Measurements from ENCODE around the gene JAG2.

JAG2 gene

GRCh38 chr14:105181549-105182295 lies 13.1 kb upstream of the JAG2 start:
- DNase-seq, result no peak

- DNase-seq, result peak; percentile 96
Observed at GRCh38 chr14:105180592-105181548, 12.3 kb upstream of the JAG2 start, which contains the start of gene NUDT14. Gene NUDT14, minus strand, starts transcription at chr14:105181312. Its CDS starts 103 bp downstream, at chr14:105181209.

- DNase-seq, result no peak
Observed at GRCh38 chr14:105179191-105179590, 10.6 kb upstream of the JAG2 start.

DNA sequence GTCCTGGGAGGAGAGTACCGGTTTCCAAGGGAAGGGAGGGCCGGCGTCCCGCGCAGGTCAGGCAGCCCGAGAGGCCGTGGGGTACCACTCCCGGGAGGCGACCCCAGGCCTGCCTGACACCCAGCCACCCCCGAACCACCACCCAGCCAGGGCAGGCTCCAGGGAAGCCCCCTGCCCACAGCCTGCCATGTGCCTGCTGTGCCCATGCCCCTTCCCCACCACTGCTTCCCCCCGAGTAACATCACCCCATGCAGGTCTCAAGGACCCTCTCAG lies 10.2 kb upstream of the JAG2 start:
- no peak for DNase-seq

- DNase-seq, result no peak
Observed at GRCh38 chr14:105178069-105178867, 9.7 kb upstream of the JAG2 start.

- no peak for DNase-seq
Observed at GRCh38 chr14:105177082-105177481, 8.5 kb upstream of the JAG2 start.

DNA sequence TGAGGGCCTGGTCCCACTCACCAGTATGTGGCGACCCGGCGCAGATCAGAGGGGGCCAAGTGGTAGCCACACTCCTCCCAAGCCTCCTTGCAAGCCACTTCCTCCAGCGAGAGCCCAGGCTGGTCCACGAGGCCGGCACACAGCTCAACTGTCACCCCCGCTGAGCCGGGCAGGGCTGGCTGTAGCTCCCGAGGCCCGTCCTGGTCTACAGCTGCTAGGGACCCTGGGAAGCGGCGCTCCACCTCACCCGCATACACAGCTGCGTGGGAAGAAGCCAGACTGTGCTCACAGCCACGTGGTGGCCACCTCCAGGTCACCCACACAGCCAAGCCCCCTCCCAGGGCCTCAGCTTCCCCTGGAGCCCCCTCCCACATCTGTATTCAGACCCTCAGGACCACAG lies 7.9 kb upstream of the JAG2 start:
- DNase-seq, result no peak

- peak; percentile 80 for DNase-seq
Observed at GRCh38 chr14:105173901-105174894, 5.6 kb upstream of the JAG2 start.

DNA sequence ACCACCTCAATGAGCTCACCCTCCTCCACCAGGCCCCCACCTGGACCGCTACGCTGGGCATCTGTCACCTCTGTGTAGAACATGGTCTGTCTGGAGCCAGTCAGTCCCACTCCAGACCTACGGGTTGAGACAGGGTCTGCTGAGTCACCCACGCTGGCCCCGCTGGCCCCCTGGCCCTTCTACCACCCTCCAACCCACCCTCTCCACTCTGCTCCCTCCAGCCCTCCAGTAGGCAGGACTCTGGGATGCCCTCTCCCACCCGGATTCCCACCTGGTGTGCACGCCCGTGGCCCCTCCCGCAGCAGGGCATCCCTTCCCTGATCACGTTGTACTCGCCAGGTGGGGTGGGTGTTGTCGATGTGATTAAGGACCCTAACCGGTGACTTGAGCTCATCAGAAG lies 4.6 kb upstream of the JAG2 start:
- no peak for DNase-seq

- no peak for DNase-seq
Observed at GRCh38 chr14:105172476-105172875, 3.9 kb upstream of the JAG2 start.

- no peak for DNase-seq
Observed at GRCh38 chr14:105171004-105171673, 2.6 kb upstream of the JAG2 start.

DNA sequence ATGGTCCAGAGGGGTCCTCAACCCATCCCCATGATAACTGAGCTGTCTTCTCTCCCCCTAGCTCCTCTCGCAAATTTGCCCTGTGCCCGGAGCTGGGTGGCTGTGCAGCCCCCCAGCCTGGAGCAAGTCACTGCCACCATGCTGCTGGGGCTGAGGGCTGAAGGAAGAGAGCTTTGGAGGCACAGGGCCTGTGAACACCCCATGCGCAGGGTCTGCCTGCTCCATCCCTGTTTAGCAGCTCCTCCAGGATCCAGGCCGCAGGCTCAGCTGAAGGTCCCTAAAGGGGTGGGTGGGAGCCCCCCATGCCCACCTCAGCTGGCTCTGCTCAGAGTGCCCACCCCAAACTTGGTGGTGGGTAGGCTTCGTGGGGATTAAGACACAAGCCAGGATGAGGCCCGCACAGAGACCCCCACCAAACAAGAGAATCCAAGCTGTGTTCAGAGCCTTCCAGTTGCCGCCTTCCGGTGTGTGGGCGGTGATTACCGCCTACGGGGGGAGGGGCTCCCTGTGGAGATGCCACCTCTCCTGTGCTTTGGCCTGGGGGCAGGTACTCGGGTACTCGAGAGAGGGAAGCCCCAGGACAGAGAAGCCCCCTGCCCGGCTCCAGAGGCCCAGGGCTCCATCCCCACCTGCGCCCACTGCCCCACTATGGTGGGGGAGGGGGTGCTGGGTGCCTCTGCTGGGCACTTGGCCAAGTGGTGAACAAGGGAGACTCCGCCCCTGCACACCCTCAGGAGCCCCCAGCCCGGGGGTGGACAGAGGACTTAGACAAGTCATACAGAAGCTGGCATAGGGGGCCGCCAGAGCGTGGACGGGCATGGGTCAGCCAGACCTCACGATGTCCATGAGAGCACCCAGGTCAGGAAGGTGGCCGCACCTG lies 1.4 kb upstream of the JAG2 start:
- DNase-seq, result no peak

DNA sequence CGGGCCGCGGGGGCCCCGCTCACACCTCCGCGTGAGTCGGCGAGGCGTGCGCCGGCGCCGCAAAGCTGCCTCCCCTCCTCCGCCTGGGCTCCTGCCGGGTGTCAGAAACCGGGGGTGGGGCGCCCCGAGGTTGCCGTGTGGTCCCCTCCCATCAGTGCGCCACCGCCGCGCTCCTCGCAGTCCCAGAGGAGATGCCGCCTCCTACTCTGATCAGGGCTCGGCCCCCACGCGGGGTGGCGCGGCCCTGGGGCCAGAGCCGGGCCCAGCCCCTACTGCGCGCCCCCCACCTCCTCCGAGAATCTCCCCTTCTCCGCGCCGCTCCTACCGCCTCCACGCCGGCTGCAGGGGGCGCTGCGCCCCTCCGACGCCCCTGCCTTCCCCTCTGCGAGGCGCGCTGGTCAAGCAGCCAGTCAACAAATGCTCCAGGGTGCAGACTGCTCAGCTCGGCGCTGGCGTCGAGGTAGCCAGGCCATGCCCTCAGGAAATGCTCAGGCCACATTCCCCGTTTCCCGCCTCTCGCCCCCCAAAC lies 467 bp upstream of the JAG2 start:
- peak; percentile 76 for DNase-seq

GRCh38 chr14:105168093-105168420 lies 519 bp downstream of the JAG2 start:
- DNase-seq, result no peak

GRCh38 chr14:105167303-105168092 lies 1.1 kb downstream of the JAG2 start:
- no peak for DNase-seq

GRCh38 chr14:105166571-105167302 lies 1.8 kb downstream of the JAG2 start:
- DNase-seq, result no peak

DNA sequence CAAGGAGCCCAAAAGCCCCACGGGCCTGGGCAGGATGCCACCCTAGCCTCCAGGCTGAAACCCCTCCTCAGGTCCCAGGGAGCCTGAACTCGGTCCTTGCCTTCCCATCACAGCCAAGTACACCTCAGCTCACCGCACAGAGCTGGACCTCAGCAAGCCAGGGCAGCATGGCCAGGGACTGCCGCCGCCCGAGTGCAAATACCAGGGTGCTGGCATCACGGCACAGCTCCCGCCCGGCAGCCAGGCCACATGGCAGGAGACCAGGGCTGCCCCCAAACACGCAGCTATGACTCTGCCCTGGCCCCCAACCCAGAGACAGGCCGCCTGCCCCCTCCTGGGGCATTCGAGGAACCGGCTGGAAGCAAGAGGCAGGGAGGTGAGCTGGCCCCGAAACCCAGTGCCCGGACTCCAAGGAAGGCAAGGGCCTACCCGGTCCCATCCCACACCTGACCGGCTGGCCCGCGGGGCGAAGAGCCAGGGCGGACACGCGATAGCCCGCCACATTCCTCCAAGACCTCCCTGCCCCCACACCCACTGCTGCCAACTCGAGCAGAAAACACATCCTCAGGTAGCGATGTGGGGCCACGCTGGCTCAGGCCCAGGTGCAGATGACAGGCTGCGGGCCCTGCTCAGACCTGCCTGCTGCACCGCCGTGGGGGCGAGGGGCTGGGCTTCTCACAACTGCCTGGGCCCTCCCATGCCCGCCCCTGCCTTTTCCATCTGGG lies 2.7 kb downstream of the JAG2 start:
- no peak for DNase-seq

GRCh38 chr14:105165134-105165704 lies 3.4 kb downstream of the JAG2 start:
- DNase-seq, result no peak

All from activated CD8-positive, alpha-beta memory T cell treated with anti-CD3 and anti-CD28 coated beads for 24 hours (primary cell).